Hematopoietic multipotent progenitor cell treated with erythropoietin and hydrocortisone succinate and interleukin-3 and kit ligand, for 17 days (in vitro differentiated cells): ENCODE measurements around the gene SEC23IP.
"Not testable (repeated sequence)": the region's sequence is repeated elsewhere in the genome, so short reads cannot be mapped to it uniquely, and the experiment has no call there.

Experiments
- DNase-seq: peaks from one replicate; pipeline ENCODE4 v3.0.0-alpha.2; 2015; ENCODE audit warnings: low spot score

The SEC23IP gene

DNA sequence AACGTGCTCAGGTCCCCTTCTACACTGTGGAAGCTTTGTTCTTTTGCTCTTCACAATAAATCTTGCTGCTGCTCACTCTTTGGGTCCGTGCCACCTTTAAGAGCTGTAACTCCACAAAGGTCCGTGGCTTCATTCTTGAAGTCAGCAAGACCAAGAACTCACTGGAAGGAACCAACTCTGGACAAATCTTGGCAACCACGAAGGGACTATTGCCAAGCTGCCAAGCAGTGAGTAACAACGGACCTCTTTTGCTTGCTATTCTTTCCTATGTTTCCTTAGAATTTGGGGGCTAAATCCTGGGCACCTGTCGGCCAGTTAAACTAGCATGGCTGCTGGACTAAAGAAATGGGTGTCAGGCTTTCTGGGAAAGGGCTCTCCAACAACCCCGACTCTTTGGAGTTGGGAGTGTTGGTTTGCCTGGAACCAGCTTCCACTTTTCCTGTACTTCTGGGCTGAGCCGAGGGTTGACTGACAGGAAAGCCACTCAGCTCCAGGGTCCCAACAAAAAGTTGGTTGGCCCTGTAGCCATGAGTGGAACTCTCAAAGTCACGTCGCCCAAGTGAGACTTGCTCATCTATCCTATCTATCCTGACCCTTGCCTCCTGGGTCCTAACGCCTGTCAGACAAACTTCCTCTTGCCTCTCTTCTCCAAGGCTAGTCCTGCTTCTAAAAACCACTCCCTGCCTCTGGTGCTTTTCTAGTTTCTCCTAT is 8.5 kb upstream of the SEC23IP start:
- not testable (repeated sequence) for DNase-seq

DNA sequence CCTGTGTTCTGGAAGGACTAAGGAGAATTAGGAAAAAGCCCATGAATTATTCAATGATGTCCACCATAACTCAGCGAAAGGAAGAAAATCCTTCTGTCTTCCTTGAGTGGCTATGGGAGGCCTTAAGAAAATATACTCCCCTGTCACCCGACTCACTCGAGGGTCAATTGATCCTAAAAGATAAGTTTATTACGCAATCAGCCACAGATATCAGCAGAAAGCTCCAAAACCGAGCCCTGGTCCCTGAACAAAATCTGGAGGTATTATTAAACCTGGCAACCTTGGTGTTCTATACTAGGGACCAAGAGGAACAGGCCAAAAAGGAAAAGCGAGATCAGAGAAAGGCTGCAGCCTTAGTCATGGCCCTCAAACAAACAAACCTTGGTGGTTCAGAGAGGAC is 6.5 kb upstream of the SEC23IP start:
- not testable (repeated sequence) for DNase-seq

DNA sequence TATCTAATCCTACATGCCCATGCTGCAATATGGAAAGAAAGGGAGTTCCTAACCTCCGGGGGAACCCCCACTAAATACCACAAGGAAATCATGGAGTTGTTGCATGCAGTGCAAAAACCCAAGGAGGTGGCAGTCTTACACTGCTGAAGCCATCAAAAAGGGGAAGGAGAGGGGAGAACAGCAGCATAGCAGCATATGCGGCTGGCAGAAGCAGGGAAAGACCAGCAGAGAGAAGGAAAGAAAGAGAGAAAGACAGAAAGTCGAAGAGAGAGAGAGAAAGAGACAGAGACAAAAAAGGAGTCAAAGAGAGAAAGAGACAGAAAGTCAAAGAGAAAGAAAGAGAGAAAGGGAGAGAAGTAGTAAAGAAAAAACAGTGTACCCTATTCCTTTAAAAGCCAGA is 3.8 kb upstream of the SEC23IP start:
- not testable (repeated sequence) for DNase-seq

DNA sequence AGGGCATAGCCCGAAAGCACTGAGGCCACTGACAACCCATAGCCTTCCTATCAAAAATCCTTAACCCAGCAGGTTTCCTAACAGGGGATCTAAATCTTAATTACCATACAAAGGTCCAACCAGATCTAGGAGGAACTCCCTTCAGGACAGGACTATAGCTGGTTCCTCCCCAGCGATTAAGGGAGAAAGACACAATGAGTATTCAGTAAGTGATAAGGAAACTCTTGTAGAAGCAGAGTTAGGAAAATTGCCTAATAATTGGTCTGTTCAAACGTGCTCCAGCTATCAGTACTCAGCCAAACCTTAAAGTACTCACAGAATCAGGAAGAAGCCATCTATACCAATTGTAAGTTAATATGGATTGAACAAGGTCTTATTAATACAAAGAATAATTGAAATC is 3.3 kb upstream of the SEC23IP start:
- not testable (repeated sequence) for DNase-seq

DNA sequence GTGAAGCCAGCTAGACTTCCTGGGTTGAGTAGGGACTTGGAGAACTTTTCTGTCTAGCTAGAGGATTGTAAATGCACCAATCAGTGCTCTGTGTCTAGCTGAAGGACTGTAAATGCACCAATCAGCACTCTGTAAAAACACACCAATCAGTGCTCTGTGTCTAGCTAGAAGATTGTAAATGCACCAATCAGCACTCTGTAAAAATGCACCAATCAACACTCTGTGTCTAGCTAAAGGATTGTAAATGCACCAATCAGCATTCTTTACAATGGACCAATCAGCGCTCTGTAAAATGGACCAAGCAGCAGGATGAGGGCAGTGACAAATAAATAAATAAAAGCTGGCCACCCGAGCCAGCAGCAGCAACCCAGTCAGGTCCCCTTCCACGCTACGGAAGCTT is 2.2 kb upstream of the SEC23IP start:
- DNase-seq = not testable (repeated sequence)

DNA sequence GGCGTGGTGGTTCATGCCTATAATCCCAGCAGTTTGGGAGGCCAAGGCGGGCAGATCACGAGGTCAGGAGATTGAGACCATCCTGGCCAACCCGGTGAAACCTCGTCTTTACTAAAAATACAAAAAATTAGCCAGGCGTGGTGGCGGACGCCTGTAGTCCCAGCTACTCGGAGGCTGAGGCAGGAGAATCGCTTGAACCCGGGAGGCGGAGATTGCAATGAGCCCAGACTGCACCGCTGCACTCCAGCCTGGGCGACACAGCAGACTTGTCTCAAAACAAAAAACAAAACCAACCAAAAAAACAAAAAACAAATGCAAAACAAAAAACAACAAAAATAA is 712 bp upstream of the SEC23IP start:
- not testable (repeated sequence) for DNase-seq

DNA sequence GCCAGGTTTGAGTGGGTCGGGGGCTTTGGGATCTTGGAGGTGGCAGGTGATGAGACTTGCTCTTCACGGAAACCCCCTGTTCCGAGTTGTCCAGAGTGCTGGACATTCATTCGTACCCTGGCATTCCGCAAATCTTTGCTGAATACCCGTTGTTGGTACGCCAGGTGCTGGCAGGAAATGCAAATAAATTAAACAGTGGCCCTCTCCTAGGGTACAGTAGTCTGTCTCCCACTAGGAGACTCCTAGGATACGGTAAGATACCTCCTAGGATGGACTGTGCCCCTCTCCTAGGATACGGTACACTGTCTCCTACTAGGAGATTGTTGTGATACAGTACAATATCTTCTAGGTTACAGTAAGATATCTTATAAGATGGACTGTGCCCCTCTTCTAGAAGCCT is 544 bp downstream of the SEC23IP start:
- DNase-seq = peak; percentile 21

DNA sequence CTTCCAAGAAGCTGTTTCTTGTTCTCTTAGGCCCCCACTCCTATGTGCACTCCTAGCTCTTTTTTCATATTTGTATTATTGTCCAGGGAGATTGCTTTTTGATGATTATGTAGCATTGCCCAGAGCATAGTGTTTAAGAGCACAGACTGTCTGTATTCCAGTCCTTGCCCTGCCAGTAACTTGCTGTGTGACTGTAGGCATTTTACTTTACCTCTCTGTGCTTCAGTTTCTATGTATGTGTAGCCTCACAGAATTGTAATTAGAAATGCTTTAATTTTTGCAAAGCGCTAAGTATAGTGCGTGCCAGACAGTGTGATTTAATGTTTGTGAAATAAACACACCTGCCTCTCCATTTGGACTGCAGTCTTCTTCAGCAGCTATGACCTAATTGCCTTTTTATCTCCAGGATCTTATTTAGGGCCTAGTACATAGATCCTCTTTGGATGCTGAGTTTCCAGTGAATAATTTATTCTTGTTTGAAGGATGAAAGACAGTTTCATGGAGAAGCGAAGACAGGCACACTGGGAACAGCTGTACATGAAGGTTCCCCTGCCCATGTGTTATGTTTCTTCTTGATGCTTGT is 1.4 kb downstream of the SEC23IP start:
- DNase-seq = no peak

DNA sequence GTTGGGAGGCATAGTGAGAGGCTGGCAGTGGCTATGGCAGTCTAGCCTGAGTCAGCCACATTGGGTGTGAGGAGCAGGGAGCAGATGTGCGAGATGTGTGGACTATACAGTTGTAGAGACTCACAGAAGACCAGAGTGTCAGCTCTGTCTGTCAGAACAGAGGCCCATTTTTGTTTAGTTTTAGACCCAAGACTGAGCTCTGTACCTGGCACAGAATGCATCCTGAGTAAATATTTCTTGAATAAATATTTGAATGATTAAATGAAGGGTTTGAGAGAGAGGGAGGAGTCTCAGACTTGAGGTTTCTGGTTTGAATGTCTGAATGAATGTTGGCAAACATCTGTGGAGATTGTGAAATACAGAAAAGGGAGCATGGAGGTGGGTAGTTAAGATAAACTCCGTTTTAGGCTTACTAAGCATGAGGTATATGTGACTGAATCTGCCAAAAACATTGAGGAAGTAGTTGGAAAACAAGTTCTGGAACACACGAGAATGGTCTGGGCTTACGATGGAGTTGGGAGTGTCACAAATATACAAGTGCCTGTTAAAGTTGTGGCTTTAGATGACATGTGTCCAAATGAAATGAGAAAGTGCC is 3.6 kb downstream of the SEC23IP start:
- peak; percentile 57 for DNase-seq

DNA sequence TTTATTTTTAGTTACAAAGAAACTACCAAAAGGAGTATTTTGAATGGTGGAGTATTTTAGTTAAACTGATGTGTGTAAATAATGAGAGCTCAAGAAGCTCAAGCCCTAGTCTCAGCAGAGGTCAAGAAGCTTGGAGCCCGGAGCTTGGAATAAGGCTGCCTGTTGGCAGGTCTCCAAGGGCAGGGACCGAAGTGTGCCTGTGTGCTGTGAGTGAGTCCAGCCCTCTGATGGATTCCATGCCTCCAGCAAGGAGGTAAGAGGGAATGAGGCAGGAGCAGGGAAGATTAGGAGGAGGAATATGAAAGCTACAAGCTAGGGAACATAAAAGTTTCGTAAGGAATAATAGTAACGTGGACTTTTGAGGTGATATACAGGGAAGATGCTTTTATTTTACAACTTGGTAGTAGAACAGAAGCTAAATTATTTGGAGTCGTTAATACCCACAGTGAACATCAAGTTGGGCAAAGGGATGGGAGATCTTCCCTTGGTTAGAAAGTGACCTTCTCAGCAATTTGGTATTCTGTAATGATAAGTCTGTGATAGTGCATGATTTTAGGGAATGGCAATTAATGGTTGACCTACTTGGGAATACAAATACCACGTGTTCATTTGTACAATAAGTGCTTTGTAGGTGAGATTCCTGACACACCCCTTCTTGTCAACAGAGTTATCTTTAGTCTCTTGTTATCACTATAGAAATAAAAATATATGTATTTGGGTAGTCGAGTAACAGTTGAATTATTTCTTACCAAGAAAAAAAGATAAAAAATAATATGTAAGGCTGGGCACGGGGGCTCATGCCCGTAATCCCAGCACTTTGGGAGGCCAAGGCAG is 4.6 kb downstream of the SEC23IP start:
- DNase-seq = peak; percentile 41

DNA sequence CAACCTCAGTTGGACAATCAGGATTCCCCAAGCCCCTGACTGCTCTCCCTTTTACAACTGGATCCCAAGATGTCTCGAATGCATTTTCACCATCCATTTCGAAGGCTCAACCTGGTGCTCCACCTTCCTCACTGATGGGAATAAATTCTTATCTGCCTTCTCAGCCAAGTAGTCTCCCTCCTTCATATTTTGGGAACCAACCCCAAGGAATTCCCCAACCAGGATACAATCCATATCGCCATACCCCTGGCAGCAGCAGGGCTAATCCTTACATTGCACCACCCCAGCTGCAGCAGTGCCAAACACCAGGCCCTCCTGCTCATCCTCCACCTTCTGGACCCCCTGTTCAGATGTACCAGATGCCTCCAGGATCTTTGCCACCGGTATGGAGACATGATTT is 6.0 kb downstream of the SEC23IP start:
- no peak for DNase-seq

DNA sequence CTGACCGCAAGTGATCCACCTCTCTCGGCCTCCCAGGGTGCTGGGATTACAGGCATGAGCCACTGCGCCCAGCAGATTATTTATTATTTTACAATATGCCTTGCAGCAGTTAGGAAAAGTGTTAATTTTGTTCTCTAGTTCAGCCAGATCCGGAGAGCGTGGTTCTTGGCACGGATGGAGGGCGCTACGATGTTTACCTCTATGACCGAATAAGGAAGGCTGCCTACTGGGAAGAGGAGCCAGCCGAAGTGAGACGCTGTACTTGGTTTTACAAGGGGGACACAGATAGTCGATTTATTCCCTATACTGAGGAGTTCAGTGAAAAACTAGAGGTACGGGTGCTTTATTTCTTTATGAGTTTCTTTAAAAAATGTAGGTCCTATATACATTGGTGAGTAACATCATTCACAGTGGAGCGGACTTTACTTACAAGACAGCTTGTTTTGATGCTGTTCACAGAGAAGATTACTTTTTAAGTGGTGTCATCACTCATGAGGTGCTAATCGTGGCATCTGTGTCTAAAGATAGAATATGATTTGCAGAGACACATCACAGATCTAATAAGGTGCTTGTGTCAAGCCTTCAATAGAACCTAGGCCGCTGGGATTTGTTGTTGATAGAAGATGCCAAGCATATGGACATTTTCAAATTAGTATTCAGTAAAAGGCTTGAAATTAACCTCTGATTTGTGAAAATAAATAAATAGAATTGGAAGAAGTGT is 11.6 kb downstream of the SEC23IP start:
- no peak for DNase-seq

DNA sequence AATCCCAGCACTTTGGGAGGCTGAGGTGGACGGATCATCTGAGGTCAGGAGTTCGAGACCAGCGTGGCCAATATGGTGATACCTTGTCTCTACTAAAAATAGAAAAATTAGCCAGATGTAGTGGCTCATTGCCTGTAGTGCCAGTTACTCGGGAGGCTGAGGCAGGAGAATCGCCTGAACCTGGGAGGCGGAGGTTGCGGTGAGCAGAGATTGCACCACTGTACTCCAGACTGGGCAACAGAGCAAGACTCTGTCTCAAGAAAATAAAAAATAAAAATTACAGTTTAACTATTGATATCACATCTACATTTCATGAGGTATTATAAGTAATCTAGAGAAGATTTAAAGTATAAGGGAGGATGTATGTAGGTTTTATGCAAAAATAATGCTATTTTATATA is 15.2 kb downstream of the SEC23IP start:
- not testable (repeated sequence) for DNase-seq

DNA sequence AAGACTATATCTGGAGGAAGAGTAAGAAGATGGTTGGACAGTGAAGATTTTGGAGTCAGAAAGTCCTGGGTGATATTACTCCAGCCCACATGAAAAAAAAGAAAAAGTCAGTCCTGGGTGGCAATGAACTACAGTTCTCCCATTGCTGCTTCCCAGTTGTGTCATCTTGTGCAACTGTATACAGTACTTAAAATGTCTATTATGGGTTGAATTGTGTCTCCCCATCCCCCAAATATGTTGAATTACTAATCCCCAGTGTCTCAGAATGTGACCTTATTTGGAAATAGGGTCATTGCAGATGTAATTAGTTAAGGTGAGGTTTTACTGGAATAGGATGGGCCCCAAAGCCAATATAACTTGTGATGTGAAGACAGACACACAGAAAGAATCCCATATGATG is 15.6 kb downstream of the SEC23IP start:
- DNase-seq = no peak

DNA sequence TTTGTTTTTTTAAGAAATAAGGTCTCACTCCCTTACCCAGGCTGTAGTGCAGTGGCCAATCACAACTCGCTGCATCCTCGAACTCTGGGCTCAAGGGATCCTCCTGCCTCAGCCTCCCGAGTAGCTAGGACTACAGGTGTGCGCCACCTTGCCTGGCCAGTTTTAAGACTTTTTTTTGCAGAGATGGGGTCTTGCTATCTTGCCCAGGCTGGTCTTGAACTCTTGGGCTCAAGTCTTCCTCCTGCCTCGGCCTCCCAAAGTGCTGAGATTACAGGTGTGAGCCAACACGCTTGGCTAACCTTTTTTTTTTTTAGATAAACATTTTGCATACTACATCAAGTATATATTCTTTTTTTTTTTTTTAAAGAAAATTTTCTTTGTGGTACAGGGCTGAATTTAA is 18.2 kb downstream of the SEC23IP start:
- DNase-seq = no peak

DNA sequence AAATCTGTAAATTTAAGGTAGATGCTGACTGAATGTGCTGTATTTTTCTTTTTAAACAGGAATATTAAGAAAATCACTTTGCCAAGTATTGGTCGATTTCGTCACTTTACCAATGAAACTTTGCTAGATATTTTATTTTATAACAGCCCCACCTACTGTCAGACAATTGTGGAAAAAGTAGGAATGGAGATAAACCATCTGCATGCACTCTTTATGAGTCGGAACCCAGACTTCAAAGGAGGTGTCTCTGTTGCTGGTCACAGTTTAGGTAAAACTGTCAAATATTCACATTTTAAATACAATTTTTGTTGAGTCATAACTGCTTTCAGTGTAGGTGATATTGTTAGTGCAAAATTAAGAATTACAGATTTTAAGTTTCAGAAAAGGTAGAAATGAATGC is 25.2 kb downstream of the SEC23IP start:
- DNase-seq = no peak

DNA sequence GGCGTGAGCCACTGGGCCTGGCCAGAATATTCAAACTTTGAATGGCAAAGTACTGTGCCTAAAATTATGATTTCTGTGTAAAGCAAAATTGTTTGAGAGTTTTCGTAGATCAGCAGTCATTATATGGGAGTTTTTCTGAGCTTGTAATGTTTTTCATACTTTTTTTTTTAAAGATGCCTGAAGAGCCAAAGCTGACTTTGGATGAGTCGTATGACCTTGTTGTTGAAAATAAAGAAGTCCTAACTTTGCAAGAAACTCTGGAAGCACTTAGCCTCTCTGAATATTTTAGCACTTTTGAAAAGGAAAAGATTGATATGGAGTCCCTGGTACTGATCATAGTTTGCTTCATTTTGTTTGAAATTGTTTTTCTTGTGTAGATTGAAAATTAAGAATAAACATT is 26.7 kb downstream of the SEC23IP start:
- DNase-seq = no peak

DNA sequence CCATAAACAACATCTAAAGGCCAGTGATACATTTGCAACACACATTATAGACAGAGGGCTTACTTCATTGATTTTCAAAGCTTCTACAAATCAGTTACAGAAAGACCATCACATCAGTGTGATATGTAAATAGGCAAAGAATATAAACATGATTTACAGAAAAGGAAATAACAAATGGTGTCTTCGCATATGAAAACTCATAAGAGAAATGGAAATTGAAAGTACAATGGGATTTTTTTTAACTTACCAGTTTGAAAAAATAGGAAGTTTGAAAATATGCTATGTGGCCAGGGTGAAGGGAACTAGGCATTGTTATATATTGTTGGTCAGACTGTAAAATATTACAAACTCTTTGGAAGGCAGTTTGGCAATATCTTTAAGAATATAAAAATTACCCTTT is 27.3 kb downstream of the SEC23IP start:
- no peak for DNase-seq

DNA sequence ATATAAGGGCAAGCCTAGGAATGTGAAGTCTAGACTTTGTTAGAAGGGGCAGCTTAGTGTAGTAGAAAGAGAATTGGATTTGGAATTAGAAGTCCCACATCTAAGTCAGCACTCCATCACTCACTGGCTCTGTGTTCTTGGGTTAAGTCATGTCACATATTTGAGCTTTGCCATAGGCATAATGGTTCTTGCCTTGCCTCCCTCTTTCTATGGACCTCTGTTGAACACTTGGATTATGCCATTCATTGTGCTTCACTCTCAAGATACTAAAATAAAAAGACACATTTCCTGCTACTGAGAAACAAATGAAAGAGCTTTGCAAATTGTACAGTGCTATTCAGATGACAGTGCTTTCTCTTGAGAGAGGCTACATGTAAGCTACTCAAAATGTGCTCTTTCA is 35.9 kb downstream of the SEC23IP start:
- DNase-seq = no peak

DNA sequence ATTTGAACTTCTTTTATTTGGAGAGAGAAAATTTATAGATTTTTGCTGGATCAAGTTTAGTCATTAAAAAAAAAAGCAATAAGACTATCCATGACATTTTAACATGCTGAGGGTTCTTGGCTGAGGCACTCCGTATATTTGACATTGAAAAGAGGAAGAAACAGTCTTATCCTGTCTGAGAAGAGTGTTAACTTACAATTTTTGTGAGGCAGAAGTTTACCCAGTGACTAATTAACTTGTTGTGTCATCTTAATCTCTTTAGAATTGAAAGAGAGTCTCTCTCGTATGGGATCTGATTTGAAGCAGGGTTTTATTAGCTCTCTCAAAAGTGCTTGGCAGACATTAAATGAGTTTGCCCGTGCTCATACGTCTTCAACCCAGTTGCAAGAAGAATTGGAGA is 39.3 kb downstream of the SEC23IP start:
- no peak for DNase-seq

DNA sequence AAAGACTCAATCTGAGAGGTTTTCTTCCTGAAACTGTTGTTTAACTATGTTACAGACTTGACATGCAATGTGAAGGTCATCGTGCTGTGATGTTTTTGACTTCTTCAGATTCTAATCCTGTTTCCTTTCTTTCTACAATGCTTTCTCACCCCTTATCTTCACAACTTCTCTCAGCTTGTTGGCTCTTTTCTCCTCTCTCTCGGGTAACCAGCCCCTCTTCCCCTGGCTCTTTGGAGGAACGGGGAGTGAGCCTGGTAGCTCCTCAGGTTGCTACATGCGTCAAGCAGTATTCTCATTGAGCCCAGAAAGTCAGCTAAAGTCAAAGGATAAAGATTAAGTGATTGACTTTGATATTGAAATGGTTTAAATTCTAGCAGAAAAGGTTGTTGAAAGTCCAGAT is 40.1 kb downstream of the SEC23IP start:
- no peak for DNase-seq

DNA sequence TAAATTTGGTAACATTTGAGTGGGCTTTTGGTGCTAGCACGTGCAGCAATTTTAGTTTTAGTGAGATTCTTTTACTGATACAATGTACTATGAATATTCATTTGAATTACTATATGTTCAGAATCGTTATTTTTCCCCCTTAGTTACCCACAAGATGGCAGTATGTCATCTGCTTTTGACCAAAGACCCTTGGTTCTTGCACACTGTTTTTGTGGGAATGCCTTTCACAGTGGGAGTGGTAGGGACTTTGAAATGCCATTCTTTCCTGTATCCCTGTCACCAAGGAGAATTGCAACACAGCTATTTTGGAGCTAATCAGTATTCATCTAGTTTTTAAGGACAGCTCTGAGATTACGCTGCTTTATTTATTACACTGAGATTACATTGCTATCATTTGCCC is 40.6 kb downstream of the SEC23IP start:
- DNase-seq = no peak
